Measurements from ENCODE around the gene OTUB1. TPM values are rescaled to one million over a fixed set of nuclear protein-coding genes. Genes with fewer than 3 reads are reported as not detected.

The OTUB1 gene
- total and polyA plus RNA-seq, 2 of the 13 experiments (the other 11 are each of a cell fraction or from before 2014, with no cell fraction given), result 58.8 to 130 TPM

DNA sequence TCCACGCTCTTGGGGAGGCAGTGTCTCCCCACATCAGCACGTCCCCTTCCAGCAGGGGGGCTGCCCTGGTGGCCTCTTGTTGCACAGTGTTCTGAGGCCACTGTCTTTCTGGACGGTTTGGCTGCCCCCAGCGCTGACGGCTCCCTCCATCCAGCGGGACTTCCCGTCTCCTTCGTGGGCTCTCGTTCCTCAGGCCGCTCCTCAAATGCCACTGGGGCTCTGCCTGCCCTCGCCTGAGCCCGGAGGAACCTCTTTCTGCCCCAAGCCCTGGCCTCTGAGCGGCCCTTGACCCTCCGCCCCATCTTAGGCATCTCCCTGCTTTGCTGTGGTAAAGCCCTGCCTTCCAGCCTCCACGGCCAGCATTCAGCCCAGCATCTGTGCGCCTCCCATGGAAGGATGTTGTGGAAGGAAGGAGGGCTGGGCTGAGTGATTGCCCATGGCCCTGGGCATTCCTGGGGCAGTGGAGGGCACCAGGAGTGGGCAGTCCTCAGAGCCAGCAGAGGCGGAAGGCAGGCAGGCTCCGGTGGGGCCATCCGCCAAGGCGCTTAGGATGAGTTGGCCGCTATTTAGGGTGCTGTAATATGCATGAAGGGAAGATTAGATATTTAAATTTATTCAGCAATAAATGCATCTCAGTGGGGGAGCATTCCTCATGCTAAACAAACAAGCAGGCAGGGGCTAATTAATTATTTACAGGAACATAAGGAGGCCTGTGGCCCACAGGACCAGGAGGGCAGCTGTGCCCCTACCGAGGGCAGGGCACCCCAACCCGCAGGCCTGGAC is 17.8 kb downstream of the OTUB1 start:
- CTCF ChIA-PET (ENCODE audit: low intra/inter-chr PET ratio, low total read pairs), result no interaction called here
- H2AFZ ChIP-seq (ENCODE audit: low read length), result no peak overlapping the region
- no peak overlapping the region for H3K4me2 ChIP-seq (ENCODE audit: low read depth, low read length)
- H3K9ac ChIP-seq (ENCODE audit: insufficient read depth, low read depth, low read length), result no peak overlapping the region
- in situ Hi-C loops (cut with HindIII; ENCODE audit: extremely low pct_ligation_motif_present, low pct_unique_long_range_greater_than_20kb), result no loop called here
- H3K36me3 ChIP-seq (replicated peaks in 1 of 2; ENCODE audit: control insufficient read depth in 1 of 2, insufficient read depth in 2 of 2, low read length in 2 of 2), result no peaks in the 10 kb centered on the region; a peak in 1 of 5 replicates
- H4K20me1 ChIP-seq (ENCODE audit: insufficient read depth, low read length), result peaks cover 4% of the 10 kb centered on the region; the same call in 1 of the 2 replicates
- FAIRE-seq, result no peak
- 88% methylated on average over 23 of the region's 23 CpGs for WGBS (ENCODE audit: low lambda C conversion rate)
- H3K79me2 ChIP-seq (ENCODE audit: insufficient read depth, low read length), result no peaks in the 10 kb centered on the region
- DNase-seq (ENCODE audit: low spot score), result no peak
- H3K4me1 ChIP-seq (ENCODE audit: insufficient read depth, low read length), result peaks cover 21% of the 10 kb centered on the region
- no peak for ATAC-seq
- no peaks in the 10 kb centered on the region for H3K27me3 ChIP-seq (ENCODE audit: control insufficient read depth in 1 of 2, insufficient read depth in 2 of 2, low read length in 2 of 2)
- POLR2A ChIA-PET, result no interaction called here
- H3K27ac ChIP-seq (ENCODE audit: extremely low read length, insufficient read depth, low read length), result no peak overlapping the region
- no peak overlapping the region for H3K4me3 ChIP-seq (replicated peaks in 1 of 3; ENCODE audit: insufficient read depth in 1 of 3, low read depth in 2 of 3, low read length in 3 of 3)
- intact Hi-C loops (cut with micrococcal nuclease; ENCODE audit: unreplicated experiment), result no loop called here
- no TSS peak for BruUV-seq (replicated peaks)
- no peaks in the 10 kb centered on the region for H3K9me3 ChIP-seq (ENCODE audit: low read length)
- TF ChIP-seq, protein P1, sequence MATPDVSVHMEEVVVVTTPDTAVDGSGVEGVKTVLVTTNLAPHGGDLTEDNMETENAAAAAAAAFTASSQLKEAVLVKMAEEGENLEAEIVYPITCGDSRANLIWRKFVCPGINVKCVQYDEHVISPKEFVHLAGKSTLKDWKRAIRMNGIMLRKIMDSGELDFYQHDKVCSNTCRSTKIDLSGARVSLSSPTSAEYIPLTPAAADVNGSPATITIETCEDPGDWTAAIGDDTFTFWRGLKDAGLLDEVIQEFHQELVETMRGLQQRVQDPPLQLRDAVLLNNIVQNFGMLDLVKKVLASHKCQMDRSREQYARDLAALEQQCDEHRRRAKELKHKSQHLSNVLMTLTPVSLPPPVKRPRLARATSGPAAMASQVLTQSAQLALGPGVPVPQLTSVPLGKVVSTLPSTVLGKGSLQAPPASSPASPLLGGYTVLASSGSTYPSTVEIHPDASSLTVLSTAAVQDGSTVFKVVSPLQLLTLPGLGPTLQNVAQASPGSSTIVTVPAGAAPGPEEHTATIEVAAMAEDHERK (CRISPR knock-in tag; IDR thresholded peaks at IDR 0.05; ENCODE audit: low read depth), result no peak
- TF ChIP-seq ESRRA (CRISPR knock-in tag; IDR thresholded peaks at IDR 0.05; ENCODE audit: low read depth), result no peak
- TF ChIP-seq, protein P2, sequence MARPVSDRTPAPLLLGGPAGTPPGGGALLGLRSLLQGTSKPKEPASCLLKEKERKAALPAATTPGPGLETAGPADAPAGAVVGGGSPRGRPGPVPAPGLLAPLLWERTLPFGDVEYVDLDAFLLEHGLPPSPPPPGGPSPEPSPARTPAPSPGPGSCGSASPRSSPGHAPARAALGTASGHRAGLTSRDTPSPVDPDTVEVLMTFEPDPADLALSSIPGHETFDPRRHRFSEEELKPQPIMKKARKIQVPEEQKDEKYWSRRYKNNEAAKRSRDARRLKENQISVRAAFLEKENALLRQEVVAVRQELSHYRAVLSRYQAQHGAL (CRISPR knock-in tag; IDR thresholded peaks at IDR 0.05; ENCODE audit: not compliant biosample characterization), result no peak
- TF ChIP-seq TAF1 (CRISPR knock-in tag; IDR thresholded peaks at IDR 0.05), result no peak
- TF ChIP-seq ZNF607 (CRISPR knock-in tag; IDR thresholded peaks at IDR 0.05; ENCODE audit: borderline replicate concordance), result no peak
- TF ChIP-seq, protein P3, sequence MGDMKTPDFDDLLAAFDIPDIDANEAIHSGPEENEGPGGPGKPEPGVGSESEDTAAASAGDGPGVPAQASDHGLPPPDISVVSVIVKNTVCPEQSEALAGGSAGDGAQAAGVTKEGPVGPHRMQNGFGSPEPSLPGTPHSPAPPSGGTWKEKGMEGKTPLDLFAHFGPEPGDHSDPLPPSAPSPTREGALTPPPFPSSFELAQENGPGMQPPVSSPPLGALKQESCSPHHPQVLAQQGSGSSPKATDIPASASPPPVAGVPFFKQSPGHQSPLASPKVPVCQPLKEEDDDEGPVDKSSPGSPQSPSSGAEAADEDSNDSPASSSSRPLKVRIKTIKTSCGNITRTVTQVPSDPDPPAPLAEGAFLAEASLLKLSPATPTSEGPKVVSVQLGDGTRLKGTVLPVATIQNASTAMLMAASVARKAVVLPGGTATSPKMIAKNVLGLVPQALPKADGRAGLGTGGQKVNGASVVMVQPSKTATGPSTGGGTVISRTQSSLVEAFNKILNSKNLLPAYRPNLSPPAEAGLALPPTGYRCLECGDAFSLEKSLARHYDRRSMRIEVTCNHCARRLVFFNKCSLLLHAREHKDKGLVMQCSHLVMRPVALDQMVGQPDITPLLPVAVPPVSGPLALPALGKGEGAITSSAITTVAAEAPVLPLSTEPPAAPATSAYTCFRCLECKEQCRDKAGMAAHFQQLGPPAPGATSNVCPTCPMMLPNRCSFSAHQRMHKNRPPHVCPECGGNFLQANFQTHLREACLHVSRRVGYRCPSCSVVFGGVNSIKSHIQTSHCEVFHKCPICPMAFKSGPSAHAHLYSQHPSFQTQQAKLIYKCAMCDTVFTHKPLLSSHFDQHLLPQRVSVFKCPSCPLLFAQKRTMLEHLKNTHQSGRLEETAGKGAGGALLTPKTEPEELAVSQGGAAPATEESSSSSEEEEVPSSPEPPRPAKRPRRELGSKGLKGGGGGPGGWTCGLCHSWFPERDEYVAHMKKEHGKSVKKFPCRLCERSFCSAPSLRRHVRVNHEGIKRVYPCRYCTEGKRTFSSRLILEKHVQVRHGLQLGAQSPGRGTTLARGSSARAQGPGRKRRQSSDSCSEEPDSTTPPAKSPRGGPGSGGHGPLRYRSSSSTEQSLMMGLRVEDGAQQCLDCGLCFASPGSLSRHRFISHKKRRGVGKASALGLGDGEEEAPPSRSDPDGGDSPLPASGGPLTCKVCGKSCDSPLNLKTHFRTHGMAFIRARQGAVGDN (CRISPR knock-in tag; IDR thresholded peaks at IDR 0.05), result 0 out of 2 replicates have a peak, but pooled peaks have one; percentile 11
- no peak for TF ChIP-seq ZNF383 (CRISPR knock-in tag; IDR thresholded peaks at IDR 0.05; ENCODE audit: borderline replicate concordance)
- peak; percentile 80 for TF ChIP-seq AGO2 (optimal IDR thresholded peaks at IDR 0.05; ENCODE audit: low read depth, low read length)
- 0 out of 2 replicates have a peak, but pooled peaks have one; percentile 64 for TF ChIP-seq HNRNPL (IDR thresholded peaks at IDR 0.05; ENCODE audit: low read depth, low read length)
- TF ChIP-seq, protein P4, sequence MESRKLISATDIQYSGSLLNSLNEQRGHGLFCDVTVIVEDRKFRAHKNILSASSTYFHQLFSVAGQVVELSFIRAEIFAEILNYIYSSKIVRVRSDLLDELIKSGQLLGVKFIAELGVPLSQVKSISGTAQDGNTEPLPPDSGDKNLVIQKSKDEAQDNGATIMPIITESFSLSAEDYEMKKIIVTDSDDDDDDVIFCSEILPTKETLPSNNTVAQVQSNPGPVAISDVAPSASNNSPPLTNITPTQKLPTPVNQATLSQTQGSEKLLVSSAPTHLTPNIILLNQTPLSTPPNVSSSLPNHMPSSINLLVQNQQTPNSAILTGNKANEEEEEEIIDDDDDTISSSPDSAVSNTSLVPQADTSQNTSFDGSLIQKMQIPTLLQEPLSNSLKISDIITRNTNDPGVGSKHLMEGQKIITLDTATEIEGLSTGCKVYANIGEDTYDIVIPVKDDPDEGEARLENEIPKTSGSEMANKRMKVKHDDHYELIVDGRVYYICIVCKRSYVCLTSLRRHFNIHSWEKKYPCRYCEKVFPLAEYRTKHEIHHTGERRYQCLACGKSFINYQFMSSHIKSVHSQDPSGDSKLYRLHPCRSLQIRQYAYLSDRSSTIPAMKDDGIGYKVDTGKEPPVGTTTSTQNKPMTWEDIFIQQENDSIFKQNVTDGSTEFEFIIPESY (CRISPR knock-in tag; IDR thresholded peaks at IDR 0.05), result peak; percentile 85
- no peak for TF ChIP-seq ZFAT (CRISPR knock-in tag; conservative IDR thresholded peaks at IDR 0.05)
- TF ChIP-seq CERS6 (CRISPR knock-in tag; IDR thresholded peaks at IDR 0.05), result no peak
- no peak for TF ChIP-seq THAP11 (CRISPR knock-in tag; IDR thresholded peaks at IDR 0.05)
- no peak for TF ChIP-seq CC2D1A (CRISPR knock-in tag; IDR thresholded peaks at IDR 0.05)
